AG04449 (cell line): Measurements from ENCODE around the gene DGKB.

Experiments used
- CTCF ChIA-PET: fragments of 350-600 bp; formaldehyde crosslinking; extraction: SDS; loops from one replicate; lab custom pipeline; 2021; ENCODE audit warnings: antibody characterized with exemption; lab: Yijun Ruan, JAX
- POLR2A ChIA-PET: fragments of 400-600, 350-600 bp; formaldehyde crosslinking; extraction: SDS; loops from one replicate; lab custom pipeline; 2020; ENCODE audit warnings: antibody characterized with exemption, inconsistent platforms; lab: Yijun Ruan, JAX
- DNase-seq: peaks from one replicate; pipeline ENCODE4 v3.0.0-alpha.2; 2010; ENCODE audit warnings: low read depth, low spot score
- H3K4me3 ChIP-seq: 2 replicates; pipeline ENCODE4 v1.5.1; 2011; ENCODE audit warnings: low read depth, mild to moderate bottlenecking, control low read depth, low read length
- CTCF ChIP-seq: IDR thresholded peaks from one replicate; pipeline ENCODE4 v1.5.1; 2011; ENCODE audit warnings: mild to moderate bottlenecking, moderate library complexity, low read length, control low read depth, inconsistent platforms; ENCODE audit not compliant: insufficient read depth; ENCODE audit errors: missing control alignments

Gene DGKB

GRCh38 chr7:14834456-14834855, 68.1 kb downstream of the DGKB start:
- TF ChIP-seq CTCF: no peak
- POLR2A ChIA-PET: interaction anchor here (1.0 to 1.5 kb wide), 3 partner anchors 13 to 35 kb away, joined by 3 to 8 read pairs (median 4); no protein-coding TSS in a partner anchor
- CTCF ChIA-PET: no interaction called here
- no peak for DNase-seq
- H3K4me3 ChIP-seq: no peak overlapping the region

DNA sequence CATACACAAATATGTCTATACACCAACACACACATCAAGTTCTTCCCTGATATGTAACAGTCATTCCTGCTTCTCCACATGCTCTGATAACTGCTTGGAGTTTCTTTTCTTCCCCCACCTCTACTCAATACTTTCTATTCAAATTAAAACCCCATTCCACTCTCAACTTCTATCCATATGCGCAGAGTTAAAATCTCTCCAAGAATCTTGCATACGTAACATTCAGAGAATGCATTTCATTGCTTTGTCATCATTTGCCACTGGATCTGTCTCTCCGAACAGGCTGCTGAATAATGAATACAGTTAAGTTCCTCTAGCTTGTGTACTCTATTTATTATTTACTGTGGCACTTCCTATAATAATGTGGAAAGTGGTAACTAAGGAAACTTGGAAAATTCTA, 68.8 kb downstream of the DGKB start:
- POLR2A ChIA-PET: interaction anchor here (1.0 to 1.5 kb wide), 3 partner anchors 12 to 34 kb away, joined by 3 to 8 read pairs (median 4); no protein-coding TSS in a partner anchor
- no peak for TF ChIP-seq CTCF
- CTCF ChIA-PET: no interaction called here
- H3K4me3 ChIP-seq: no peak overlapping the region
- DNase-seq: no peak

DNA sequence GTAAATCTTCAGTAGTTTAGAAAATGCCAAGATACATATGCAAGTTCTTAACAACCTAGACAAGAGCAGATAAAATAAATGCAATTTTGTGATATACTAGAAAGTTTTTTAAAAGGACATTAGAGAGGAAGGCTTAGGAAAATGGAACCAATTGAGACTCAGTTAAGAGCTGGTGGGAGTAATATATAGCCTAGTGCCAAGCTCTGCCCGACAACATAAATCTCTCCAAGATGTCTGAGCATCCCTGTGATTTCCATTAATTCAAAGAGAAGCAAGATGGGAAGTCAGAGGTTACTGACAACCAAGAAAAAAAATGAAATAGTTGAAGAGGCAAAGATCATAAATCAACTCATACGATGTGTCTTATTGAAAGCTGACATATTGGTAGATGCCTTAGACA, 74.5 kb downstream of the DGKB start:
- ChIA-PET CTCF (no interaction called here), POLR2A (no interaction called here)
- no peak overlapping the region for H3K4me3 ChIP-seq
- no peak for TF ChIP-seq CTCF
- DNase-seq: no peak

GRCh38 chr7:14826426-14826825, 76.1 kb downstream of the DGKB start:
- H3K4me3 ChIP-seq: no peak overlapping the region
- ChIA-PET POLR2A (no interaction called here), CTCF (no interaction called here)
- DNase-seq: no peak
- TF ChIP-seq CTCF: no peak

- CTCF ChIA-PET: no interaction called here
- TF ChIP-seq CTCF: no peak
- POLR2A ChIA-PET: no interaction called here
- H3K4me3 ChIP-seq: no peak overlapping the region
- no peak for DNase-seq
These were observed 76.6 kb downstream of the DGKB start for GRCh38 chr7:14825912-14826311.

GRCh38 chr7:14822481-14822854, 80.1 kb downstream of the DGKB start:
- ChIA-PET POLR2A (interaction anchor here (1.9 kb wide), 1 partner anchor 12 kb away, joined by 8 read pairs; no protein-coding TSS in a partner anchor), CTCF (no interaction called here)
- no peak for TF ChIP-seq CTCF
- no peak overlapping the region for H3K4me3 ChIP-seq
- no peak for DNase-seq
